Liver (tissue), 9 donors: ENCODE results near the gene GRIK1. TPM values are rescaled to one million over a fixed set of nuclear protein-coding genes. Genes with fewer than 3 reads are reported as not detected.

Source experiments
- DNase-seq: peaks from one replicate; pipeline ENCODE4 v3.0.0-alpha.2; 2017; ENCODE audit warnings: low spot score
- H3K27ac ChIP-seq, 2 donors: one replicate each; pipeline ENCODE4 v1.7.0; 2013; ENCODE audit warnings: inconsistent platforms in 2 of 2, low read length in 2 of 2, control low read depth in 1 of 2, low read depth in 1 of 2, mild to moderate bottlenecking in 1 of 2
- H3K27me3 ChIP-seq, 4 donors: one replicate each; pipeline versions ENCODE4 v1.6.1 to v1.7.0; 2013; ENCODE audit warnings: low read length in 3 of 4, inconsistent platforms in 1 of 4, mild to moderate bottlenecking in 1 of 4, moderate library complexity in 1 of 4; ENCODE audit not compliant: control insufficient read depth in 4 of 4, insufficient read depth in 4 of 4
- H3K36me3 ChIP-seq, 4 donors: one replicate each; pipeline versions ENCODE4 v1.6.1 to v1.7.0; 2013; ENCODE audit warnings: low read length in 3 of 4, mild to moderate bottlenecking in 3 of 4, low read depth in 1 of 4, moderate library complexity in 1 of 4; ENCODE audit not compliant: control insufficient read depth in 4 of 4, insufficient read depth in 3 of 4
- H3K4me1 ChIP-seq, 4 donors: one replicate each; pipeline versions ENCODE4 v1.6.1 to v1.7.0; 2013; ENCODE audit warnings: low read length in 3 of 4, mild to moderate bottlenecking in 3 of 4, moderate library complexity in 1 of 4; ENCODE audit not compliant: control insufficient read depth in 4 of 4, insufficient read depth in 4 of 4
- H3K4me3 ChIP-seq, 3 donors: one replicate each; pipeline versions ENCODE4 v1.6.1 to v1.7.0; 2013; ENCODE audit warnings: low read length in 3 of 3, control low read depth in 1 of 3, low read depth in 1 of 3, mild to moderate bottlenecking in 1 of 3
- H3K9ac ChIP-seq, 2 donors: one replicate each; pipeline ENCODE4 v1.7.0; 2013; ENCODE audit warnings: low read length in 2 of 2, mild to moderate bottlenecking in 2 of 2, moderate library complexity in 2 of 2, control low read depth in 1 of 2, low read depth in 1 of 2
- H3K9me3 ChIP-seq, 4 donors: one replicate each; pipeline versions ENCODE4 v1.6.1 to v1.7.0; 2013; ENCODE audit warnings: low read length in 3 of 4; ENCODE audit not compliant: control insufficient read depth in 4 of 4
- ATF3 ChIP-seq: IDR thresholded peaks from 2 replicates; pipeline ENCODE4 v1.6.1; 2016; ENCODE audit warnings: antibody characterized with exemption
- EGR1 ChIP-seq, 2 donors: IDR thresholded peaks; 2 replicates each; pipeline ENCODE4 v1.6.1; 2016 to 2018; ENCODE audit warnings: antibody characterized with exemption in 2 of 2, low read depth in 2 of 2
- FOXA1 ChIP-seq: IDR thresholded peaks from 2 replicates; pipeline ENCODE4 v1.6.1; 2016; ENCODE audit warnings: antibody characterized with exemption
- FOXA2 ChIP-seq: IDR thresholded peaks from 2 replicates; pipeline ENCODE4 v1.6.1; 2016; ENCODE audit warnings: antibody characterized with exemption
- GABPA ChIP-seq, 2 donors: IDR thresholded peaks in 1 of 2; conservative IDR thresholded peaks in 1 of 2; 2 replicates each; pipeline ENCODE4 v1.6.1; 2016; ENCODE audit warnings: antibody characterized with exemption in 2 of 2, mild to moderate bottlenecking in 1 of 2, moderate library complexity in 1 of 2
- HNF4A ChIP-seq, 2 donors: conservative IDR thresholded peaks; 2 replicates each; pipeline ENCODE4 v1.6.1; 2016; ENCODE audit warnings: antibody characterized with exemption in 2 of 2, mild to moderate bottlenecking in 2 of 2
- HNF4G ChIP-seq: IDR thresholded peaks from 2 replicates; pipeline ENCODE4 v1.6.1; 2016; ENCODE audit warnings: antibody characterized with exemption
- JUND ChIP-seq, 2 donors: IDR thresholded peaks; 2 replicates each; pipeline ENCODE4 v1.6.1; 2016; ENCODE audit warnings: antibody characterized with exemption in 2 of 2
- MAX ChIP-seq: IDR thresholded peaks from 2 replicates; pipeline ENCODE4 v1.6.1; 2016; ENCODE audit warnings: antibody characterized with exemption
- NR2F2 ChIP-seq: IDR thresholded peaks from 2 replicates; pipeline ENCODE4 v1.6.1; 2016; ENCODE audit warnings: antibody characterized with exemption
- RAD21 ChIP-seq, 2 donors: IDR thresholded peaks; 2 replicates each; pipeline ENCODE4 v1.6.1; 2016; ENCODE audit warnings: antibody characterized with exemption in 2 of 2, mild to moderate bottlenecking in 2 of 2
- RXRA ChIP-seq, 2 donors: IDR thresholded peaks; 2 replicates each; pipeline ENCODE4 v1.6.1; 2017 to 2018; ENCODE audit warnings: antibody characterized with exemption in 2 of 2, mild to moderate bottlenecking in 1 of 2
- SP1 ChIP-seq: IDR thresholded peaks from 2 replicates; pipeline ENCODE4 v1.6.1; 2018; ENCODE audit warnings: antibody characterized with exemption, mild to moderate bottlenecking
- TAF1 ChIP-seq: conservative IDR thresholded peaks from 2 replicates; pipeline ENCODE4 v1.6.1; 2016; ENCODE audit warnings: antibody characterized with exemption, mild to moderate bottlenecking
- YY1 ChIP-seq: IDR thresholded peaks from 2 replicates; pipeline ENCODE4 v1.6.1; 2016; ENCODE audit warnings: antibody characterized with exemption, mild to moderate bottlenecking
- WGBS: extraction: QIAGEN DNeasy Blood & Tissue Kit; methylation state at CpG from one replicate; pipeline ENCODE4 v1.1.7; 2013; 5-methylcytosine and 5-hydroxymethylcytosine counted together
- polyA plus RNA-seq, 2 donors: library from polyadenylated mRNA; stranded (reverse) in 1 of 2; unstranded in 1 of 2; fragments of 200-250 nt in 1 of 2; fragments of >200 nt in 1 of 2; fragmentation: Nextera tagmentation in 1 of 2; extraction: Ambion mirVana in 1 of 2; gene quantifications; one replicate each; pipeline versions ENCODE4 v1.2.1 to v1.2.3, GENCODE V29; 2013 to 2015
- total RNA-seq, 2 donors: library from RNA; depleted of rRNA; stranded (reverse); fragments of >200 nt; gene quantifications; one replicate each; pipeline ENCODE4 v1.2.3, GENCODE V29; 2014
- TF ChIP-seq, protein P1 (sequence below): fragments of 150-350 bp; IDR thresholded peaks from 2 replicates; pipeline ENCODE4 v1.5.1; 2017; ENCODE audit warnings: improper control_type of control experiment, low read depth, low read length; ENCODE audit not compliant: missing input control
- TF ChIP-seq, protein P2 (sequence below): IDR thresholded peaks from 2 replicates; pipeline ENCODE4 v1.6.1; 2016; ENCODE audit warnings: antibody characterized with exemption, mild to moderate bottlenecking
- TF ChIP-seq, protein P3 (sequence below): IDR thresholded peaks from 2 replicates; pipeline ENCODE4 v1.6.1; 2016; ENCODE audit warnings: antibody characterized with exemption
- donor health status: healthy.
- donor health status: healthy.
- donor health status: healthy.
- donor health status: healthy.
- donor health status: healthy.

GRIK1 gene
- total and polyA plus RNA-seq, 4 donors: 0.02 to 0.14 (median 0.05) TPM; not detected in 1

GRCh38 chr21:29749223-29749622 lies 190.6 kb downstream of the GRIK1 start:
- H3K27ac ChIP-seq: no peak overlapping the region
- 94% methylated on average over 3 of the region's 3 CpGs for WGBS
- H3K9ac ChIP-seq: no peak overlapping the region
- no peak overlapping the region for H3K4me3 ChIP-seq
- no peak for DNase-seq
- H3K9me3 ChIP-seq: no peaks in the 10 kb centered on the region
- H3K36me3 ChIP-seq: no peaks in the 10 kb centered on the region
- no peak for TF ChIP-seq TAF1
- no peak for TF ChIP-seq JUND (IDR thresholded peaks at IDR 0.05)
- TF ChIP-seq YY1: no peak
- TF ChIP-seq FOXA1: no peak
- TF ChIP-seq MAX: no peak
- TF ChIP-seq RAD21 (IDR thresholded peaks at IDR 0.05): no peak
- TF ChIP-seq HNF4G: no peak
- TF ChIP-seq EGR1 (IDR thresholded peaks at IDR 0.05; ENCODE audit: low read depth in 2 of 2): no peak
- no peak for TF ChIP-seq RXRA (IDR thresholded peaks at IDR 0.05)
- no peak for TF ChIP-seq HNF4A (conservative IDR thresholded peaks at IDR 0.05)
- TF ChIP-seq NR2F2: no peak
- TF ChIP-seq, protein P1, sequence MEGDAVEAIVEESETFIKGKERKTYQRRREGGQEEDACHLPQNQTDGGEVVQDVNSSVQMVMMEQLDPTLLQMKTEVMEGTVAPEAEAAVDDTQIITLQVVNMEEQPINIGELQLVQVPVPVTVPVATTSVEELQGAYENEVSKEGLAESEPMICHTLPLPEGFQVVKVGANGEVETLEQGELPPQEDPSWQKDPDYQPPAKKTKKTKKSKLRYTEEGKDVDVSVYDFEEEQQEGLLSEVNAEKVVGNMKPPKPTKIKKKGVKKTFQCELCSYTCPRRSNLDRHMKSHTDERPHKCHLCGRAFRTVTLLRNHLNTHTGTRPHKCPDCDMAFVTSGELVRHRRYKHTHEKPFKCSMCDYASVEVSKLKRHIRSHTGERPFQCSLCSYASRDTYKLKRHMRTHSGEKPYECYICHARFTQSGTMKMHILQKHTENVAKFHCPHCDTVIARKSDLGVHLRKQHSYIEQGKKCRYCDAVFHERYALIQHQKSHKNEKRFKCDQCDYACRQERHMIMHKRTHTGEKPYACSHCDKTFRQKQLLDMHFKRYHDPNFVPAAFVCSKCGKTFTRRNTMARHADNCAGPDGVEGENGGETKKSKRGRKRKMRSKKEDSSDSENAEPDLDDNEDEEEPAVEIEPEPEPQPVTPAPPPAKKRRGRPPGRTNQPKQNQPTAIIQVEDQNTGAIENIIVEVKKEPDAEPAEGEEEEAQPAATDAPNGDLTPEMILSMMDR: no peak
- TF ChIP-seq ATF3: no peak
- TF ChIP-seq, protein P2, sequence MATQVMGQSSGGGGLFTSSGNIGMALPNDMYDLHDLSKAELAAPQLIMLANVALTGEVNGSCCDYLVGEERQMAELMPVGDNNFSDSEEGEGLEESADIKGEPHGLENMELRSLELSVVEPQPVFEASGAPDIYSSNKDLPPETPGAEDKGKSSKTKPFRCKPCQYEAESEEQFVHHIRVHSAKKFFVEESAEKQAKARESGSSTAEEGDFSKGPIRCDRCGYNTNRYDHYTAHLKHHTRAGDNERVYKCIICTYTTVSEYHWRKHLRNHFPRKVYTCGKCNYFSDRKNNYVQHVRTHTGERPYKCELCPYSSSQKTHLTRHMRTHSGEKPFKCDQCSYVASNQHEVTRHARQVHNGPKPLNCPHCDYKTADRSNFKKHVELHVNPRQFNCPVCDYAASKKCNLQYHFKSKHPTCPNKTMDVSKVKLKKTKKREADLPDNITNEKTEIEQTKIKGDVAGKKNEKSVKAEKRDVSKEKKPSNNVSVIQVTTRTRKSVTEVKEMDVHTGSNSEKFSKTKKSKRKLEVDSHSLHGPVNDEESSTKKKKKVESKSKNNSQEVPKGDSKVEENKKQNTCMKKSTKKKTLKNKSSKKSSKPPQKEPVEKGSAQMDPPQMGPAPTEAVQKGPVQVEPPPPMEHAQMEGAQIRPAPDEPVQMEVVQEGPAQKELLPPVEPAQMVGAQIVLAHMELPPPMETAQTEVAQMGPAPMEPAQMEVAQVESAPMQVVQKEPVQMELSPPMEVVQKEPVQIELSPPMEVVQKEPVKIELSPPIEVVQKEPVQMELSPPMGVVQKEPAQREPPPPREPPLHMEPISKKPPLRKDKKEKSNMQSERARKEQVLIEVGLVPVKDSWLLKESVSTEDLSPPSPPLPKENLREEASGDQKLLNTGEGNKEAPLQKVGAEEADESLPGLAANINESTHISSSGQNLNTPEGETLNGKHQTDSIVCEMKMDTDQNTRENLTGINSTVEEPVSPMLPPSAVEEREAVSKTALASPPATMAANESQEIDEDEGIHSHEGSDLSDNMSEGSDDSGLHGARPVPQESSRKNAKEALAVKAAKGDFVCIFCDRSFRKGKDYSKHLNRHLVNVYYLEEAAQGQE: no peak
- no peak for TF ChIP-seq SP1
- no peak for TF ChIP-seq FOXA2
- TF ChIP-seq, protein P3, sequence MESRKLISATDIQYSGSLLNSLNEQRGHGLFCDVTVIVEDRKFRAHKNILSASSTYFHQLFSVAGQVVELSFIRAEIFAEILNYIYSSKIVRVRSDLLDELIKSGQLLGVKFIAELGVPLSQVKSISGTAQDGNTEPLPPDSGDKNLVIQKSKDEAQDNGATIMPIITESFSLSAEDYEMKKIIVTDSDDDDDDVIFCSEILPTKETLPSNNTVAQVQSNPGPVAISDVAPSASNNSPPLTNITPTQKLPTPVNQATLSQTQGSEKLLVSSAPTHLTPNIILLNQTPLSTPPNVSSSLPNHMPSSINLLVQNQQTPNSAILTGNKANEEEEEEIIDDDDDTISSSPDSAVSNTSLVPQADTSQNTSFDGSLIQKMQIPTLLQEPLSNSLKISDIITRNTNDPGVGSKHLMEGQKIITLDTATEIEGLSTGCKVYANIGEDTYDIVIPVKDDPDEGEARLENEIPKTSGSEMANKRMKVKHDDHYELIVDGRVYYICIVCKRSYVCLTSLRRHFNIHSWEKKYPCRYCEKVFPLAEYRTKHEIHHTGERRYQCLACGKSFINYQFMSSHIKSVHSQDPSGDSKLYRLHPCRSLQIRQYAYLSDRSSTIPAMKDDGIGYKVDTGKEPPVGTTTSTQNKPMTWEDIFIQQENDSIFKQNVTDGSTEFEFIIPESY: no peak
- no peak for TF ChIP-seq GABPA (IDR thresholded peaks at IDR 0.05 in 1 of 2, conservative IDR thresholded peaks at IDR 0.05 in 1 of 2)
- no peaks in the 10 kb centered on the region for H3K4me1 ChIP-seq
- no peaks in the 10 kb centered on the region for H3K27me3 ChIP-seq
